OCI-LY7 (cell line): Measurements from ENCODE around the gene PFKFB3. TPM values are rescaled to one million over a fixed set of nuclear protein-coding genes. Genes with fewer than 3 reads are reported as not detected.
"Not testable (repeated sequence)": the region's sequence is repeated elsewhere in the genome, so short reads cannot be mapped to it uniquely, and the experiment has no call there.

Source experiments
- BruUV-seq: library from RNA; stranded (reverse); fragments of 400-500 nt; replicated peaks from 2 replicates; lab custom pipeline; 2021; lab: Mats Ljungman, UMichigan
- CTCF ChIA-PET: fragments of 300-600 bp; sonication (Branson Sonifier 250); formaldehyde crosslinking; loops from one replicate; lab custom pipeline; 2022; ENCODE audit warnings: antibody characterized with exemption; ENCODE audit not compliant: unreplicated experiment; lab: Charles Lee
- POLR2A ChIA-PET: fragments of 300-600 bp; sonication (Branson Sonifier 250); formaldehyde crosslinking; loops from one replicate; lab custom pipeline; 2022; ENCODE audit warnings: antibody characterized with exemption; lab: Charles Lee
- DNase-seq: peaks from one replicate; pipeline ENCODE4 v3.0.0-alpha.2; 2015; ENCODE audit warnings: low spot score
- H2AFZ ChIP-seq: fragments of 200-600 bp; sonication (generic), shearing (Covaris generic); 2 replicates; pipeline ENCODE4 v1.6.1; 2014; ENCODE audit warnings: mild to moderate bottlenecking, antibody characterized with exemption, low read length, moderate library complexity
- H3K27ac ChIP-seq: fragments of 200-600 bp; sonication (generic); 2 replicates; pipeline ENCODE4 v1.5.1; 2014; ENCODE audit warnings: mixed run types, low read depth, mild to moderate bottlenecking, moderate library complexity, low read length, inconsistent platforms; ENCODE audit not compliant: poor library complexity, severe bottlenecking
- H3K36me3 ChIP-seq: fragments of 200-600 bp; sonication (generic); 2 replicates; pipeline ENCODE4 v1.6.1; 2014; ENCODE audit warnings: mild to moderate bottlenecking, antibody characterized with exemption, low read length, moderate library complexity, mixed read lengths; ENCODE audit not compliant: insufficient read depth
- H3K4me1 ChIP-seq: fragments of 200-600 bp; sonication (generic); 2 replicates; pipeline ENCODE4 v1.5.1; 2014; ENCODE audit warnings: mild to moderate bottlenecking, low read length; ENCODE audit not compliant: insufficient read depth, poor library complexity, severe bottlenecking
- H3K4me2 ChIP-seq: fragments of 200-600 bp; sonication (generic); 2 replicates; pipeline ENCODE4 v1.6.1; 2014; ENCODE audit warnings: mild to moderate bottlenecking, low read length
- H3K4me3 ChIP-seq: fragments of 200-600 bp; sonication (generic); 2 replicates; pipeline ENCODE4 v1.5.1; 2014; ENCODE audit warnings: mild to moderate bottlenecking, low read depth, low read length; ENCODE audit not compliant: poor library complexity, severe bottlenecking
- H3K79me2 ChIP-seq: fragments of 200-600 bp; sonication (generic); 2 replicates; pipeline ENCODE4 v1.6.1; 2016; ENCODE audit warnings: low read depth, mild to moderate bottlenecking, low read length, moderate library complexity, mixed read lengths; ENCODE audit not compliant: insufficient read depth
- H3K9me2 ChIP-seq: fragments of 200-600 bp; sonication (generic); 2 replicates; pipeline ENCODE4 v1.6.1; 2016; ENCODE audit warnings: mild to moderate bottlenecking, low read length, mixed read lengths; ENCODE audit not compliant: insufficient read depth
- H3K9me3 ChIP-seq: fragments of 200-600 bp; sonication (generic); 2 replicates; pipeline ENCODE4 v1.6.1; 2014; ENCODE audit warnings: mild to moderate bottlenecking, mixed run types, low read length, mixed read lengths
- H4K20me1 ChIP-seq: fragments of 200-600 bp; sonication (generic); 2 replicates; pipeline ENCODE4 v1.6.1; 2014; ENCODE audit warnings: mild to moderate bottlenecking, antibody characterized with exemption, low read length, moderate library complexity, mixed read lengths; ENCODE audit not compliant: insufficient read depth
- EZH2phosphoT487 ChIP-seq: fragments of 200-600 bp; sonication (generic); IDR thresholded peaks from 2 replicates; pipeline ENCODE4 v1.6.1; 2018; ENCODE audit warnings: low read depth, borderline replicate concordance, mild to moderate bottlenecking, mixed run types, antibody characterized with exemption, low read length, moderate library complexity, mixed read lengths
- intact Hi-C: fragments of 100-400 bp; cut with micrococcal nuclease; formaldehyde crosslinking; loops from one replicate; pipeline ENCODE4 v1.10.0; 2022; ENCODE audit not compliant: unreplicated experiment
- total RNA-seq, 2 experiments: library from RNA; depleted of rRNA in 1 of 2; stranded (reverse); fragments of >200 nt in 1 of 2; shearing (Covaris generic) in 1 of 2; gene quantifications; 2 replicates each; pipeline ENCODE4 v1.2.3, GENCODE V29; 2014 to 2022
- TF ChIP-seq, protein P1 (sequence below): fragments of 200-600 bp; sonication (generic); conservative IDR thresholded peaks from 2 replicates; pipeline ENCODE4 v1.5.1; 2014; ENCODE audit warnings: mild to moderate bottlenecking, antibody characterized with exemption, low read length, moderate library complexity, mixed read lengths

The PFKFB3 gene
- total RNA-seq, 2 experiments from 2014 or later, result 33.7 to 50.7 TPM

DNA sequence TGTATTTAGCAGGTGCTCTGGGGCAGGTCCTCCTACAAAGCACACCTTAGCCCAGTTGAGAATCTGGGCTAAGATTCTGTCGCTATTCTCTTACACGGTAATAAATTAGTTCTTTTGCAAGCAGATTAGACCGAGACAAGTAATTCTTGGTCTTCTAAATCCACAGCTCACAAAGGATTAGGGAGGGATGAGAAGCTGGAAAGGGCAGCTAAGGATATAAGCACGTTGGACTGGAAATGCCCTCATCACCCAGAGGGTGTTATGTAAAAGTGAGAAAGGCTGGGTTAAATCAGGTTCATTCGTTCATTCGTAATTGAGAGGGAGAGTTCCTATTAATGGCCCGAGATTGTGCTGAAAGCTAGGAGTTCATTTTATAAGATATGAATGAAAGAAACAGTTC, 41.8 kb downstream of the PFKFB3 start:
- no peaks in the 10 kb centered on the region for H4K20me1 ChIP-seq
- H3K9me3 ChIP-seq, result no peaks in the 10 kb centered on the region
- H2AFZ ChIP-seq, result no peak overlapping the region
- H3K36me3 ChIP-seq, result no peaks in the 10 kb centered on the region
- no peaks in the 10 kb centered on the region for H3K79me2 ChIP-seq
- no peaks in the 10 kb centered on the region for H3K4me1 ChIP-seq
- H3K9me2 ChIP-seq, result no peaks in the 10 kb centered on the region
- no peak for DNase-seq
- H3K4me3 ChIP-seq, result no peak overlapping the region
- POLR2A ChIA-PET, result interaction anchor here (0.8 to 2.5 kb wide), 2 partner anchors 9 to 10 kb away, joined by 3 to 8 read pairs; no protein-coding TSS in a partner anchor
- intact Hi-C loops, result no loop called here
- no peak overlapping the region for H3K4me2 ChIP-seq
- no TSS peak for BruUV-seq
- no peak overlapping the region for H3K27ac ChIP-seq
- TF ChIP-seq EZH2phosphoT487, result no peak
- TF ChIP-seq, protein P1, sequence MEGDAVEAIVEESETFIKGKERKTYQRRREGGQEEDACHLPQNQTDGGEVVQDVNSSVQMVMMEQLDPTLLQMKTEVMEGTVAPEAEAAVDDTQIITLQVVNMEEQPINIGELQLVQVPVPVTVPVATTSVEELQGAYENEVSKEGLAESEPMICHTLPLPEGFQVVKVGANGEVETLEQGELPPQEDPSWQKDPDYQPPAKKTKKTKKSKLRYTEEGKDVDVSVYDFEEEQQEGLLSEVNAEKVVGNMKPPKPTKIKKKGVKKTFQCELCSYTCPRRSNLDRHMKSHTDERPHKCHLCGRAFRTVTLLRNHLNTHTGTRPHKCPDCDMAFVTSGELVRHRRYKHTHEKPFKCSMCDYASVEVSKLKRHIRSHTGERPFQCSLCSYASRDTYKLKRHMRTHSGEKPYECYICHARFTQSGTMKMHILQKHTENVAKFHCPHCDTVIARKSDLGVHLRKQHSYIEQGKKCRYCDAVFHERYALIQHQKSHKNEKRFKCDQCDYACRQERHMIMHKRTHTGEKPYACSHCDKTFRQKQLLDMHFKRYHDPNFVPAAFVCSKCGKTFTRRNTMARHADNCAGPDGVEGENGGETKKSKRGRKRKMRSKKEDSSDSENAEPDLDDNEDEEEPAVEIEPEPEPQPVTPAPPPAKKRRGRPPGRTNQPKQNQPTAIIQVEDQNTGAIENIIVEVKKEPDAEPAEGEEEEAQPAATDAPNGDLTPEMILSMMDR, result no peak
- CTCF ChIA-PET, result no interaction called here

DNA sequence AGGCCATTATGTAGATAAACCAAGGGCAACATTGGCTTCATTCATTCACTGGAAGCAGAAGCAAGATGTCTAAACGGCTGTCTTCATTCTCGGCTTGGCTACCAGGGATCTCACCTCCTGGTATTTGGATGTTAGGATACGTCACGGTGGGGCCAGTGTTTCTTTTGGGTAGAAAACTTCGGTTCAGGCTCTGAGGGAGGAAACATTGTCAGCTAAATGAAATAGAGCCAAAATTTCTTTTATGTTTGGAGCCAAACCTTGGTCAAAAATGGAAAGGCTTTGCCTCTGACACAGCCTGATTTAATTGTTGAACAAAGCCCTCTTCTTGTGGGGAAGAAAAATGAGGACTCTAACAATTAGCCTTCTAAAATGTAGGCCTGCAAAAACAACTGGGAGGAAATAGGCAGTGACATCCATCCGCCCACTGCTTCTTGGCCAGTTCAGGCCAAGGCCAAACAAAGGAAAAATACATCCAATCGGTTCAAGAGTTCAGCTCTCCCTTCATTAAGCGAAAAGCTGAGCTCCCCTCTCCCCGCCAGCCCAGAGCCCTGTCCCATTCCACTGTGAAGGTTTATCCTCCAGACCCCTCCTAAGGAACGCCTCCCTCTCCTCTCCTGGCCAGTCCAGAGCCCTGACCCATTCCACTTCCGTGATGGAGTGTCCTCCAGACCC, 44.4 kb downstream of the PFKFB3 start:
- Histone ChIP-seq H3K27ac (no peak overlapping the region), H3K9me3 (no peaks in the 10 kb centered on the region), H3K4me1 (no peaks in the 10 kb centered on the region), H3K4me3 (no peak overlapping the region), H3K9me2 (no peaks in the 10 kb centered on the region), H3K36me3 (no peaks in the 10 kb centered on the region), H4K20me1 (no peaks in the 10 kb centered on the region), H3K4me2 (no peak overlapping the region), H2AFZ (no peak overlapping the region), H3K79me2 (no peaks in the 10 kb centered on the region)
- no TSS peak for BruUV-seq
- ChIA-PET CTCF (no interaction called here), POLR2A (interaction anchor here (1.0 kb wide), 1 partner anchor 29 kb away, joined by 3 read pairs; no protein-coding TSS in a partner anchor)
- DNase-seq, result no peak
- TF ChIP-seq EZH2phosphoT487, result no peak
- TF ChIP-seq, protein P1, result no peak
- intact Hi-C loops, result no loop called here

DNA sequence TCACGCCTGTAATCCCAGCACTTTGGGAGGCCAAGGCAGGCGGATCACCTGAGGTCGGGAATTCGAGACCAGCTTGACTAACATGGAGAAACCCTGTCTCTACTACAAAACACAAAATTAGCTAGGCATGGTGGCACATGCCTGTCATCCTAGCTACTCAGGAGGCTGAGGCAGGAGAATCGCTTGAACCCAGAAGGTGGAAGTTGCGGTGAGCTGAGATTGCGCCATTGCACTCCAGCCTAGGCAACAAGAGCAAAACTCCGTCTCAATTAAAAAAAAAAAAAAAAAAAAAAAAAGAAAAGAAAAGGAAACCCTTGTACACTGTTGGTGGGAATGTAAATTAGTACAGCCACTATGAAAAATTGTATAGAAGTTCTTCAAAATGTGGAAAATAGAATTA, 46.2 kb downstream of the PFKFB3 start:
- BruUV-seq, H3K27ac ChIP-seq, H3K36me3 ChIP-seq, CTCF ChIA-PET, H2AFZ ChIP-seq, H3K4me2 ChIP-seq, H3K9me3 ChIP-seq, H3K4me3 ChIP-seq, H3K9me2 ChIP-seq, H3K79me2 ChIP-seq, H3K4me1 ChIP-seq, H4K20me1 ChIP-seq, DNase-seq, intact Hi-C loops: not testable (repeated sequence)
- POLR2A ChIA-PET, result interaction anchor here (0.7 kb wide), 1 partner anchor 244 kb away, joined by 4 read pairs; no protein-coding TSS in a partner anchor
